ENCODE measurements around the gene KRT7.

- TF ChIP-seq, protein P1, sequence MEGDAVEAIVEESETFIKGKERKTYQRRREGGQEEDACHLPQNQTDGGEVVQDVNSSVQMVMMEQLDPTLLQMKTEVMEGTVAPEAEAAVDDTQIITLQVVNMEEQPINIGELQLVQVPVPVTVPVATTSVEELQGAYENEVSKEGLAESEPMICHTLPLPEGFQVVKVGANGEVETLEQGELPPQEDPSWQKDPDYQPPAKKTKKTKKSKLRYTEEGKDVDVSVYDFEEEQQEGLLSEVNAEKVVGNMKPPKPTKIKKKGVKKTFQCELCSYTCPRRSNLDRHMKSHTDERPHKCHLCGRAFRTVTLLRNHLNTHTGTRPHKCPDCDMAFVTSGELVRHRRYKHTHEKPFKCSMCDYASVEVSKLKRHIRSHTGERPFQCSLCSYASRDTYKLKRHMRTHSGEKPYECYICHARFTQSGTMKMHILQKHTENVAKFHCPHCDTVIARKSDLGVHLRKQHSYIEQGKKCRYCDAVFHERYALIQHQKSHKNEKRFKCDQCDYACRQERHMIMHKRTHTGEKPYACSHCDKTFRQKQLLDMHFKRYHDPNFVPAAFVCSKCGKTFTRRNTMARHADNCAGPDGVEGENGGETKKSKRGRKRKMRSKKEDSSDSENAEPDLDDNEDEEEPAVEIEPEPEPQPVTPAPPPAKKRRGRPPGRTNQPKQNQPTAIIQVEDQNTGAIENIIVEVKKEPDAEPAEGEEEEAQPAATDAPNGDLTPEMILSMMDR (IDR thresholded peaks at IDR 0.05), result no peak
- TF ChIP-seq EZH2 (IDR thresholded peaks at IDR 0.05; ENCODE audit: borderline replicate concordance, insufficient read depth, low read depth, low read length, poor library complexity, severe bottlenecking), result no peak
Measured at GRCh38 chr12:52191841-52192791, 40.9 kb upstream of the KRT7 start, which contains the start of gene KRT80.
